ENCODE data around the gene KIAA0930.
A peak's percentile ranks its signal among the peaks of the same experiment; 100 is the strongest.

The KIAA0930 gene

DNA sequence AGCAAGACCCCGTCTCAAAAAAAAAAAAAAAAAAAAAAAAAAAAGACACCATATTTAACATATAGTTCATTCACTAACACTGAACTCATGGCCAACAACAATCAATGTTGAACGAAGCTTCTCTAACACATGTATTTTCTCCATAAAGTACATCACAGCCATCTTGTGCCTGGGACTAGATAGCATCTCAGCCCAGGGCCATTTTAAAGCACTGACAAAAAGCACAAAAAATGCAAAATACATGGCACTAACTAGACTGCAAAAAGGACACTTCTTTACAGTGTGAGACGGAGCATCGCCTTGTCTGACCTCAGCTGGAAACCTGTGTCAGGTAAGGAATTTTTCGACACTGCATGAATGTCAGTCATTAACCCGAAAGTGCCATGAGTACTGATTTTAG is 23.3 kb downstream of the KIAA0930 start:
- H3K4me3 ChIP-seq (ENCODE audit: insufficient read depth, low read depth, low read length) = no peak overlapping the region
- peaks cover 4% of the 10 kb centered on the region for H3K27me3 ChIP-seq (ENCODE audit: control insufficient read depth, insufficient read depth, low read length, poor library complexity, severe bottlenecking)
- 92 to 95% methylated on average over 6 of the region's 6 CpGs for WGBS, 2 experiments
- H3K36me3 ChIP-seq (ENCODE audit: control insufficient read depth, insufficient read depth, low read length) = no peaks in the 10 kb centered on the region
- peaks cover 9% of the 10 kb centered on the region for H3K4me1 ChIP-seq (ENCODE audit: control insufficient read depth, insufficient read depth, low read length)
- H3K27ac ChIP-seq (ENCODE audit: insufficient read depth, low read depth, low read length, poor library complexity, severe bottlenecking) = no peak overlapping the region
- no peaks in the 10 kb centered on the region for H3K9me3 ChIP-seq (ENCODE audit: control insufficient read depth, low read length)

GRCh38 chr22:45216133-45217003 is 24.3 kb downstream of the KIAA0930 start:
- peaks cover 16% of the 10 kb centered on the region for H3K4me1 ChIP-seq (ENCODE audit: control insufficient read depth, insufficient read depth, low read length)
- no peaks in the 10 kb centered on the region for H3K9me3 ChIP-seq (ENCODE audit: control insufficient read depth, low read length)
- WGBS, 2 experiments = 46% methylated on average over 22 of the region's 22 CpGs
- peaks cover 9% of the 10 kb centered on the region for H3K27me3 ChIP-seq (ENCODE audit: control insufficient read depth, insufficient read depth, low read length, poor library complexity, severe bottlenecking)
- no peak overlapping the region for H3K4me3 ChIP-seq (ENCODE audit: insufficient read depth, low read depth, low read length)
- no peak overlapping the region for H3K27ac ChIP-seq (ENCODE audit: insufficient read depth, low read depth, low read length, poor library complexity, severe bottlenecking)
- no peaks in the 10 kb centered on the region for H3K36me3 ChIP-seq (ENCODE audit: control insufficient read depth, insufficient read depth, low read length)

DNA sequence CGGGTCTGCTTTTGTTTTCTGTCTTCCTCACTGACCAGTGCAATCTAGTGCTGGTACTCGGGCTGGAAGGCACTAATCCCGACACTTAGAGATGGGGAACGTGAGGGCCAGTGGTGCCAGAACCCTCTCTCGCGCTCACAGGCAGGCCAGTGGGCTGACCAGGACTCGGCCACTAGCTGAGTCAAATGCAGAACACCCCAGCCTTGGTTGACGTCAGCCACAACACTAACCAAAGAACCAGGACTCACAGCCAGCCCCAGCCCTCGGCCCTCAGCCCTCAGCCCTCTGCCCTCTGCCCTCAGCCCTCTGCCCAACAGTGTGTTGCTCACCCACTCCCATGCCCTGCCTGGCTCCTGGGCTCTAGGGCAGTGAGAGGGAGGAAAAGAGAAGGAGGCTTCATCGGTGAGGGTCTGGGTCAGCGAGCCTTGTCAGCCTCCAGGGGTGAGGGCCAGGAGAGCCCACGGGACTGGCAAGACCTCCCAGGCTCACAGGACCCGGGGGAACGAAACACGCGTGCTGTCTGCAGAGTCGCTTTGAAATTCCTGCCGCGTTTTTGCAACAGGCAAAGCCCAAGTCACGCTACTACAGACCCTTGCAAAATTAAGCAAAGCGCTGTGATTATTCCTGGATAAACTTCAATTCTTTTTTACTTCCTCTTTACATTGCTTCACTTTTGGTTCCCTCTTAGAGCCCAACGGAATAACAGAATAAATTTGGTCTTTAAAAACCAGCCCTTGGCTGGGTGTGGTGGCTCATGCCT is 27.5 kb downstream of the KIAA0930 start:
- Histone ChIP-seq H3K4me3 (ENCODE audit: insufficient read depth, low read depth, low read length) (no peak overlapping the region), H3K27ac (ENCODE audit: insufficient read depth, low read depth, low read length, poor library complexity, severe bottlenecking) (no peak overlapping the region)
- 71 to 74% methylated on average over 22 of the region's 22 CpGs for WGBS, 2 experiments

GRCh38 chr22:45212306-45212709 is 28.4 kb downstream of the KIAA0930 start:
- WGBS, 2 experiments = 10 to 14% methylated on average over 13 to 14 of the region's 14 CpGs
- Histone ChIP-seq H3K4me1 (ENCODE audit: control insufficient read depth, insufficient read depth, low read length) (peaks cover 22% of the 10 kb centered on the region), H3K27ac (ENCODE audit: insufficient read depth, low read depth, low read length, poor library complexity, severe bottlenecking) (no peak overlapping the region), H3K9me3 (ENCODE audit: control insufficient read depth, low read length) (no peaks in the 10 kb centered on the region), H3K4me3 (ENCODE audit: insufficient read depth, low read depth, low read length) (peak overlapping the region; percentile 4), H3K27me3 (ENCODE audit: control insufficient read depth, insufficient read depth, low read length, poor library complexity, severe bottlenecking) (peaks cover 9% of the 10 kb centered on the region), H3K36me3 (ENCODE audit: control insufficient read depth, insufficient read depth, low read length) (no peaks in the 10 kb centered on the region)

More for the DNA sequence above, 27.5 kb downstream of the KIAA0930 start:
- Histone ChIP-seq H3K9me3 (ENCODE audit: control insufficient read depth, low read length) (no peaks in the 10 kb centered on the region), H3K4me1 (ENCODE audit: control insufficient read depth, insufficient read depth, low read length) (peaks cover 22% of the 10 kb centered on the region), H3K36me3 (ENCODE audit: control insufficient read depth, insufficient read depth, low read length) (no peaks in the 10 kb centered on the region), H3K27me3 (ENCODE audit: control insufficient read depth, insufficient read depth, low read length, poor library complexity, severe bottlenecking) (peaks cover 9% of the 10 kb centered on the region)

GRCh38 chr22:45211848-45212247 is 28.8 kb downstream of the KIAA0930 start:
- peak overlapping the region; percentile 4 for H3K4me3 ChIP-seq (ENCODE audit: insufficient read depth, low read depth, low read length)
- peaks cover 22% of the 10 kb centered on the region for H3K4me1 ChIP-seq (ENCODE audit: control insufficient read depth, insufficient read depth, low read length)
- H3K36me3 ChIP-seq (ENCODE audit: control insufficient read depth, insufficient read depth, low read length) = no peaks in the 10 kb centered on the region
- H3K9me3 ChIP-seq (ENCODE audit: control insufficient read depth, low read length) = no peaks in the 10 kb centered on the region
- no peak overlapping the region for H3K27ac ChIP-seq (ENCODE audit: insufficient read depth, low read depth, low read length, poor library complexity, severe bottlenecking)
- peaks cover 9% of the 10 kb centered on the region for H3K27me3 ChIP-seq (ENCODE audit: control insufficient read depth, insufficient read depth, low read length, poor library complexity, severe bottlenecking)
- 89 to 91% methylated on average over 18 of the region's 18 CpGs for WGBS, 2 experiments

DNA sequence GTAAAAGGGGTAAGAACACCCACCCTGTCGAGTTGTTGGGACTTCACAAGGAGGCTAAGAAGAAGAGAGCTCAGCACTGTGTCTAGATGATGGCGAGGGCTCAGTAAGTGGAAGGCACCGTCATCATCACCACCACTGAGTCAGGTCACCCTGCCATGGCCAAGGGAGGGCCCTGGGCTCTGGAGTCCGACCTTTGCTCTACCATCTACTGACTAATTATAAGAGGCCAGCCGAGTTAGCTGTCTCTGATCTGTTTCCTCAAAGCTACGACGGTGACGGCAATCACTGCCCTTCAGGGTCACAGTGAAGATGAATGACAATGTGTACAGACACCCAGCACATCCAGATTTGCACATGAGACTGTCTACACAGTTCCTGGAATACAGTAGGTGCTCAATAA is 29.3 kb downstream of the KIAA0930 start:
- Histone ChIP-seq H3K27ac (ENCODE audit: insufficient read depth, low read depth, low read length, poor library complexity, severe bottlenecking) (no peak overlapping the region), H3K9me3 (ENCODE audit: control insufficient read depth, low read length) (no peaks in the 10 kb centered on the region), H3K36me3 (ENCODE audit: control insufficient read depth, insufficient read depth, low read length) (no peaks in the 10 kb centered on the region), H3K4me3 (ENCODE audit: insufficient read depth, low read depth, low read length) (no peak overlapping the region), H3K27me3 (ENCODE audit: control insufficient read depth, insufficient read depth, low read length, poor library complexity, severe bottlenecking) (peaks cover 9% of the 10 kb centered on the region), H3K4me1 (ENCODE audit: control insufficient read depth, insufficient read depth, low read length) (peaks cover 22% of the 10 kb centered on the region)
- WGBS, 2 experiments = 90 to 92% methylated on average over 8 of the region's 8 CpGs

GRCh38 chr22:45210991-45211390 is 29.7 kb downstream of the KIAA0930 start:
- no peaks in the 10 kb centered on the region for H3K9me3 ChIP-seq (ENCODE audit: control insufficient read depth, low read length)
- H3K4me1 ChIP-seq (ENCODE audit: control insufficient read depth, insufficient read depth, low read length) = peaks cover 22% of the 10 kb centered on the region
- no peak overlapping the region for H3K4me3 ChIP-seq (ENCODE audit: insufficient read depth, low read depth, low read length)
- no peaks in the 10 kb centered on the region for H3K36me3 ChIP-seq (ENCODE audit: control insufficient read depth, insufficient read depth, low read length)
- WGBS, 2 experiments = 94% methylated on average over 8 of the region's 8 CpGs
- peaks cover 9% of the 10 kb centered on the region for H3K27me3 ChIP-seq (ENCODE audit: control insufficient read depth, insufficient read depth, low read length, poor library complexity, severe bottlenecking)
- no peak overlapping the region for H3K27ac ChIP-seq (ENCODE audit: insufficient read depth, low read depth, low read length, poor library complexity, severe bottlenecking)

GRCh38 chr22:45210577-45210976 is 30.1 kb downstream of the KIAA0930 start:
- WGBS, 2 experiments = 90 to 96% methylated on average over 11 of the region's 11 CpGs

DNA sequence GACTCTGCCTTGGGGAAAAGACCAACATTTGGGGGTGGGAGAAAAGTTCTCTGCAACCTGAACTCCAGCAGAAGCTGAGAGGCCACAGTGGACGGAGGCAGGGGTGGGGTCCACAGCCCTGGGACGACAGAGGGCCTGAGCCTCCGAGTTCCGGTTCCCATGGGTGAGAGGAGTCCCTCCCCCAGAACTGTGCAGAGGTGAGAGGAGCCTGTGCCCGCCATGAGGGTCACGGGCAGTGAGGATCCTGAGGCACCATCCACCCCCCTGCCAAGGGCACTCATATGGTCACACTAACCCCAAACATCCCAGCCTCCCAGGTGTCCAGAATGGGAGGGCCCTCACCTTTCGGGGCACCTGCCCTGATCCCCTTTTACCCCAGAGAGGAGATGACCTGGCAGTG is 30.5 kb downstream of the KIAA0930 start:
- H3K4me3 ChIP-seq (ENCODE audit: insufficient read depth, low read depth, low read length) = no peak overlapping the region
- H3K27ac ChIP-seq (ENCODE audit: insufficient read depth, low read depth, low read length, poor library complexity, severe bottlenecking) = no peak overlapping the region
- no peaks in the 10 kb centered on the region for H3K9me3 ChIP-seq (ENCODE audit: control insufficient read depth, low read length)
- peaks cover 9% of the 10 kb centered on the region for H3K27me3 ChIP-seq (ENCODE audit: control insufficient read depth, insufficient read depth, low read length, poor library complexity, severe bottlenecking)
- no peaks in the 10 kb centered on the region for H3K36me3 ChIP-seq (ENCODE audit: control insufficient read depth, insufficient read depth, low read length)
- 93 to 96% methylated on average over 7 of the region's 7 CpGs for whole genome bisulfite sequencing, 2 experiments
- H3K4me1 ChIP-seq (ENCODE audit: control insufficient read depth, insufficient read depth, low read length) = peaks cover 22% of the 10 kb centered on the region

More at GRCh38 chr22:45210577-45210976, 30.1 kb downstream of the KIAA0930 start:
- Histone ChIP-seq H3K4me3 (ENCODE audit: insufficient read depth, low read depth, low read length) (no peak overlapping the region), H3K36me3 (ENCODE audit: control insufficient read depth, insufficient read depth, low read length) (no peaks in the 10 kb centered on the region), H3K27ac (ENCODE audit: insufficient read depth, low read depth, low read length, poor library complexity, severe bottlenecking) (no peak overlapping the region), H3K4me1 (ENCODE audit: control insufficient read depth, insufficient read depth, low read length) (peaks cover 22% of the 10 kb centered on the region), H3K9me3 (ENCODE audit: control insufficient read depth, low read length) (no peaks in the 10 kb centered on the region), H3K27me3 (ENCODE audit: control insufficient read depth, insufficient read depth, low read length, poor library complexity, severe bottlenecking) (peaks cover 9% of the 10 kb centered on the region)
